NB4 (cell line): Measurements from ENCODE around the gene TSPAN15.

Source experiments
- CTCF ChIP-seq: IDR thresholded peaks from one replicate; pipeline ENCODE4 v1.5.1; 2012; ENCODE audit warnings: low read depth, low read length
- MAX ChIP-seq: IDR thresholded peaks from 2 replicates; pipeline ENCODE4 v1.6.1; 2011; ENCODE audit warnings: low read depth, low read length
- MYC ChIP-seq: IDR thresholded peaks from 2 replicates; pipeline ENCODE4 v1.6.1; 2011; ENCODE audit warnings: low read depth, low read length
- POLR2A ChIP-seq: IDR thresholded peaks from 2 replicates; pipeline ENCODE4 v1.6.1; 2011; ENCODE audit warnings: mild to moderate bottlenecking; ENCODE audit not compliant: insufficient read length; ENCODE audit errors: extremely low read depth

- TF ChIP-seq CTCF (no peak), POLR2A (no peak), MYC (no peak), MAX (no peak)
These were observed 40.3 kb downstream of the TSPAN15 start for GRCh38 chr10:69491611-69492010.
